Upper lobe of right lung (tissue), 1 donor: ENCODE results near the gene ARHGAP42. TPM values are rescaled to one million over a fixed set of nuclear protein-coding genes. Genes with fewer than 3 reads are reported as not detected.
A peak's percentile ranks its signal among the peaks of the same experiment; 100 is the strongest.

Source experiments
- ATAC-seq: fragments of 200-7000 bp; cut with Tn5 transposase; one replicate; pipeline ENCODE4 v1.9.1; 2020; ENCODE audit warnings: mild to moderate bottlenecking, moderate library complexity
- DNase-seq: peaks from one replicate; pipeline ENCODE4 v3.0.0-alpha.2; 2020
- H3K27ac ChIP-seq: fragments of 200-600 bp; one replicate; pipeline ENCODE4 v1.8.0; 2022
- H3K27me3 ChIP-seq: fragments of 200-600 bp; one replicate; pipeline ENCODE4 v1.8.0; 2022; ENCODE audit warnings: mild to moderate bottlenecking
- H3K36me3 ChIP-seq: fragments of 200-600 bp; one replicate; pipeline ENCODE4 v1.8.0; 2022
- H3K4me1 ChIP-seq: fragments of 200-600 bp; one replicate; pipeline ENCODE4 v1.8.0; 2022
- H3K4me3 ChIP-seq: fragments of 200-600 bp; one replicate; pipeline ENCODE4 v1.8.0; 2022; ENCODE audit warnings: mild to moderate bottlenecking
- H3K9me3 ChIP-seq: fragments of 200-600 bp; one replicate; pipeline ENCODE4 v1.8.0; 2022
- CTCF ChIP-seq: fragments of 200-600 bp; IDR thresholded peaks from one replicate; pipeline ENCODE4 v1.8.0; 2022; ENCODE audit warnings: antibody characterized with exemption
- intact Hi-C: fragments of 100-400 bp; cut with DNase I; formaldehyde crosslinking; loops from one replicate; pipeline ENCODE4 v1.11.0; 2022
- total RNA-seq: library from RNA; stranded (reverse); fragmentation: NEBNext Ultra II Directional; extraction: Animal tissue kit (Norgen Biotek cat#: 25700); gene quantifications from one replicate; pipeline ENCODE4 v1.2.1, GENCODE V29; 2021
- donor health status: DM: no; HTN: yes; CAD: no; lungs with severe emphysema.

The ARHGAP42 gene
- total RNA-seq, 1 donor from 2014 or later: 19.8 TPM

- H3K4me1 ChIP-seq: no peaks in the 10 kb centered on the region
- H3K27ac ChIP-seq: no peak overlapping the region
- TF ChIP-seq CTCF: no peak
- DNase-seq (no peak), ATAC-seq (peak; percentile 92)
- no peaks in the 10 kb centered on the region for H3K36me3 ChIP-seq
- no peak overlapping the region for H3K4me3 ChIP-seq
- H3K9me3 ChIP-seq: no peaks in the 10 kb centered on the region
- H3K27me3 ChIP-seq: no peaks in the 10 kb centered on the region
- intact Hi-C loops: no loop called here
Observed at GRCh38 chr11:100918551-100919500, 231.7 kb downstream of the ARHGAP42 start.

GRCh38 chr11:100920593-100920992, 233.5 kb downstream of the ARHGAP42 start:
- Histone ChIP-seq H3K36me3 (no peaks in the 10 kb centered on the region), H3K9me3 (no peaks in the 10 kb centered on the region), H3K27me3 (no peaks in the 10 kb centered on the region), H3K27ac (no peak overlapping the region), H3K4me3 (no peak overlapping the region), H3K4me1 (no peaks in the 10 kb centered on the region)
- no peak for DNase-seq
- no peak for ATAC-seq
- intact Hi-C loops: no loop called here
- no peak for TF ChIP-seq CTCF

- Histone ChIP-seq H3K4me3 (no peak overlapping the region), H3K4me1 (no peaks in the 10 kb centered on the region), H3K36me3 (no peaks in the 10 kb centered on the region), H3K9me3 (no peaks in the 10 kb centered on the region), H3K27me3 (no peaks in the 10 kb centered on the region), H3K27ac (no peak overlapping the region)
- TF ChIP-seq CTCF: no peak
- ATAC-seq (no peak), DNase-seq (no peak)
- intact Hi-C loops: no loop called here
Observed at GRCh38 chr11:100922121-100922520, 235.0 kb downstream of the ARHGAP42 start.

GRCh38 chr11:100923555-100923954, 236.5 kb downstream of the ARHGAP42 start:
- H3K9me3 ChIP-seq: no peaks in the 10 kb centered on the region
- DNase-seq (no peak), ATAC-seq (no peak)
- H3K4me1 ChIP-seq: no peaks in the 10 kb centered on the region
- TF ChIP-seq CTCF: no peak
- no peaks in the 10 kb centered on the region for H3K27me3 ChIP-seq
- intact Hi-C loops: no loop called here
- H3K27ac ChIP-seq: no peak overlapping the region
- H3K4me3 ChIP-seq: no peak overlapping the region
- no peaks in the 10 kb centered on the region for H3K36me3 ChIP-seq

- Histone ChIP-seq H3K27ac (no peak overlapping the region), H3K4me1 (no peaks in the 10 kb centered on the region), H3K36me3 (no peaks in the 10 kb centered on the region), H3K27me3 (no peaks in the 10 kb centered on the region), H3K9me3 (no peaks in the 10 kb centered on the region), H3K4me3 (no peak overlapping the region)
- DNase-seq: no peak
- no peak for TF ChIP-seq CTCF
- intact Hi-C loops: no loop called here
- ATAC-seq: no peak
Observed at GRCh38 chr11:100925935-100926334, 238.8 kb downstream of the ARHGAP42 start.
